GM12878 (cell line): Measurements from ENCODE around the gene GNAO1. TPM values are rescaled to one million over a fixed set of nuclear protein-coding genes. Genes with fewer than 3 reads are reported as not detected.

Experiments used
- ATAC-seq: fragments of 200-7000 bp; cut with Tn5 transposase; 3 replicates; pipeline ENCODE4 v1.9.1; 2020; ENCODE audit warnings: mild to moderate bottlenecking, moderate library complexity
- BruUV-seq: library from RNA; stranded (reverse); fragments of 400-500 nt; replicated peaks from 2 replicates; lab custom pipeline; 2021; lab: Mats Ljungman, UMichigan
- CTCF ChIA-PET: fragments of 300-600 bp; sonication (Branson Sonifier 250); formaldehyde crosslinking; extraction: SDS; loops from one replicate; lab custom pipeline; 2021; ENCODE audit warnings: inconsistent platforms; lab: Yijun Ruan, JAX
- POLR2A ChIA-PET: fragments of 350-600 bp; formaldehyde crosslinking; extraction: SDS; loops from one replicate; lab custom pipeline; 2021; ENCODE audit warnings: inconsistent platforms; lab: Charles Lee
- RAD21 ChIA-PET: fragments of 300-600 bp; sonication (Branson Sonifier 250); formaldehyde crosslinking; loops from one replicate; lab custom pipeline; 2023; ENCODE audit warnings: antibody characterized with exemption; ENCODE audit not compliant: unreplicated experiment; lab: Charles Lee
- SMC1A ChIA-PET: fragments of 300-600 bp; sonication (Branson Sonifier 250); formaldehyde crosslinking; loops from one replicate; lab custom pipeline; 2023; ENCODE audit not compliant: unreplicated experiment, uncharacterized antibody; lab: Charles Lee
- DNase-seq: peaks from one replicate; pipeline ENCODE4 v3.0.0-alpha.2; 2011; ENCODE audit warnings: low read depth, low spot score
- FAIRE-seq: peaks from 3 replicates; lab custom pipeline; 2011; peaks lifted over from hg19 to GRCh38; lab: Jason Lieb, UNC
- H2AFZ ChIP-seq: 2 replicates; pipeline ENCODE4 v1.6.0; 2011; ENCODE audit warnings: low read depth, low read length, control low read depth; ENCODE audit not compliant: control insufficient read depth
- H3K27ac ChIP-seq: 2 replicates; pipeline ENCODE4 v1.5.1; 2011; ENCODE audit warnings: control low read depth; ENCODE audit not compliant: control insufficient read depth, insufficient read depth
- H3K27me3 ChIP-seq, 2 experiments: replicated peaks in 1 of 2; 2 replicates each; pipeline versions ENCODE4 v1.6.0 to v1.6.1; 2011; ENCODE audit warnings: low read length in 1 of 2; ENCODE audit not compliant: control insufficient read depth in 2 of 2, insufficient read depth in 2 of 2
- H3K36me3 ChIP-seq, 2 experiments: 2 replicates each; pipeline ENCODE4 v1.5.1; 2011; ENCODE audit warnings: low read length in 1 of 2; ENCODE audit not compliant: control insufficient read depth in 2 of 2, insufficient read depth in 2 of 2
- H3K4me1 ChIP-seq: 2 replicates; pipeline ENCODE4 v1.6.1; 2011; ENCODE audit warnings: mild to moderate bottlenecking, low read length, moderate library complexity, mixed read lengths; ENCODE audit not compliant: control insufficient read depth, insufficient read depth
- H3K4me2 ChIP-seq: 2 replicates; pipeline ENCODE4 v1.6.0; 2011; ENCODE audit warnings: control low read depth; ENCODE audit not compliant: control insufficient read depth, insufficient read depth
- H3K4me3 ChIP-seq: fragments of 200-600 bp; sonication (generic); 2 replicates; pipeline ENCODE4 v1.5.1; 2016
- H3K79me2 ChIP-seq: 2 replicates; pipeline ENCODE4 v1.6.0; 2011; ENCODE audit warnings: low read length; ENCODE audit not compliant: control insufficient read depth, insufficient read depth
- H3K9ac ChIP-seq: 2 replicates; pipeline ENCODE4 v1.8.0; 2011; ENCODE audit warnings: low read length, control low read depth, mixed read lengths; ENCODE audit not compliant: control insufficient read depth, insufficient read depth
- H3K9me3 ChIP-seq: replicated peaks from 3 replicates; pipeline ENCODE4 v1.5.1; 2011; ENCODE audit warnings: mild to moderate bottlenecking, low read length; ENCODE audit not compliant: control insufficient read depth, insufficient read depth
- H4K20me1 ChIP-seq: 2 replicates; pipeline ENCODE4 v1.6.0; 2011; ENCODE audit not compliant: control insufficient read depth, insufficient read depth
- ATF3 ChIP-seq: IDR thresholded peaks from 2 replicates; pipeline ENCODE4 v1.6.1; 2011; ENCODE audit warnings: low read depth, mild to moderate bottlenecking, low read length, moderate library complexity, borderline replicate concordance; ENCODE audit errors: extremely low read depth
- BMI1 ChIP-seq: fragments of 450-650 bp; IDR thresholded peaks from 2 replicates; pipeline ENCODE4 v1.6.1; 2016; ENCODE audit warnings: mild to moderate bottlenecking, moderate library complexity, borderline replicate concordance
- BRCA1 ChIP-seq: IDR thresholded peaks from 2 replicates; pipeline ENCODE4 v1.6.1; 2011; ENCODE audit warnings: low read depth, low read length, improper control_type of control experiment
- HDAC2 ChIP-seq: fragments of 200-600 bp; sonication (generic); IDR thresholded peaks from 2 replicates; pipeline ENCODE4 v1.6.1; 2017
- HDAC6 ChIP-seq: fragments of 200-600 bp; sonication (generic); IDR thresholded peaks from one replicate; pipeline ENCODE4 v1.8.0; 2017; ENCODE audit warnings: antibody characterized with exemption; ENCODE audit not compliant: unreplicated experiment
- HDGF ChIP-seq: fragments of 450-650 bp; IDR thresholded peaks from 2 replicates; pipeline ENCODE4 v1.6.1; 2016; ENCODE audit warnings: antibody characterized with exemption
- MAX ChIP-seq: IDR thresholded peaks from 2 replicates; pipeline ENCODE4 v1.6.1; 2012; ENCODE audit warnings: low read depth, low read length, improper control_type of control experiment
- MLLT1 ChIP-seq: fragments of 450-650 bp; IDR thresholded peaks from 2 replicates; pipeline ENCODE4 v1.6.1; 2016; ENCODE audit warnings: mild to moderate bottlenecking
- MYC ChIP-seq: IDR thresholded peaks from 2 replicates; pipeline ENCODE4 v1.6.1; 2011; ENCODE audit warnings: mild to moderate bottlenecking, low read length, moderate library complexity, inconsistent platforms; ENCODE audit not compliant: insufficient read depth, insufficient replicate concordance, insufficient read length, severe bottlenecking
- NFYA ChIP-seq: IDR thresholded peaks from 2 replicates; pipeline ENCODE4 v1.6.1; 2011; ENCODE audit warnings: low read depth, mild to moderate bottlenecking, low read length, improper control_type of control experiment, borderline replicate concordance
- POU2F2 ChIP-seq: IDR thresholded peaks from 3 replicates; pipeline ENCODE4 v1.6.1; 2011; ENCODE audit warnings: low read depth, mild to moderate bottlenecking, low read length, borderline replicate concordance
- SMARCA5 ChIP-seq: fragments of 450-650 bp; IDR thresholded peaks from 2 replicates; pipeline ENCODE4 v1.6.1; 2017; ENCODE audit warnings: mild to moderate bottlenecking
- TAF1 ChIP-seq: IDR thresholded peaks from 2 replicates; pipeline ENCODE4 v1.6.1; 2011; ENCODE audit warnings: mild to moderate bottlenecking, low read depth, low read length, borderline replicate concordance
- YY1 ChIP-seq: IDR thresholded peaks from 2 replicates; pipeline ENCODE4 v1.6.1; 2011; ENCODE audit warnings: low read depth, mild to moderate bottlenecking, low read length
- ZNF687 ChIP-seq: fragments of 450-650 bp; IDR thresholded peaks from 2 replicates; pipeline ENCODE4 v1.6.1; 2017; ENCODE audit warnings: mild to moderate bottlenecking, moderate library complexity
- WGBS: methylation state at CpG from one replicate; pipeline ENCODE4 v1.1.6; 2016; ENCODE audit warnings: low lambda C conversion rate; ENCODE audit not compliant: insufficient replicate concordance, insufficient coverage; ENCODE audit errors: missing lambda C conversion rate; 5-methylcytosine and 5-hydroxymethylcytosine counted together
- in situ Hi-C: fragments of 300-500 bp; cut with MboI; formaldehyde crosslinking; loops from 9 replicates; pipeline ENCODE4 v1.14.3; 2018; ENCODE audit warnings: mixed read lengths
- intact Hi-C: fragments of 100-400 bp; cut with micrococcal nuclease; formaldehyde crosslinking; loops from one replicate; pipeline ENCODE4 v1.14.2; 2022; ENCODE audit not compliant: unreplicated experiment
- polyA plus RNA-seq, 11 experiments: library from polyadenylated mRNA; depleted of rRNA in 4 of 11; unstranded in 6 of 11; stranded (reverse) in 5 of 11; fragments of >200 nt; fragmentation: Nextera tagmentation in 4 of 11; fragmentation: Illumina TruSeq in 1 of 11; extraction: Ambion mirVana in 4 of 11; extraction: Trizol in 1 of 11; gene quantifications; 1 replicate in 1 of 11; 2 replicates in 10 of 11; pipeline versions ENCODE4 v1.2.1 to v1.2.3, GENCODE V29; 2011 to 2016; ENCODE audit warnings: inconsistent platforms in 2 of 11, missing spikeins in 2 of 11, low read depth in 1 of 11
- total RNA-seq, 4 experiments: library from RNA; depleted of rRNA in 3 of 4; stranded (reverse); fragments of >200 nt in 3 of 4; fragmentation: Illumina TruSeq in 1 of 4; extraction: Trizol in 1 of 4; gene quantifications; 2 replicates each; pipeline versions ENCODE4 v1.2.1 to v1.2.3, GENCODE V29; 2013 to 2021

Gene GNAO1
- total and polyA plus RNA-seq, 10 of the 15 experiments (the other 5 are each of a cell fraction or from before 2014, with no cell fraction given): 0.05 to 0.28 (median 0.14) TPM; not detected in 6

- in situ Hi-C loops: no loop called here
- Histone ChIP-seq H3K79me2 (no peaks in the 10 kb centered on the region), H4K20me1 (no peaks in the 10 kb centered on the region), H3K27ac (no peak overlapping the region), H3K4me3 (no peak overlapping the region), H3K4me1 (no peaks in the 10 kb centered on the region), H3K9me3 (no peaks in the 10 kb centered on the region), H3K27me3 (peaks cover 0 to under 1% of the 10 kb centered on the region in 2 experiments; a peak in 2 of 4 replicates), H3K4me2 (no peak overlapping the region), H2AFZ (no peak overlapping the region), H3K36me3 (no peaks in the 10 kb centered on the region), H3K9ac (no peak overlapping the region)
- no peak for DNase-seq
- 40% methylated on average over 8 of the region's 8 CpGs for WGBS
- POLR2A ChIA-PET: interaction anchor here (0.6 to 0.7 kb wide), 2 partner anchors 144 to 462 kb away, joined by 3 to 4 read pairs; no protein-coding TSS in a partner anchor
- BruUV-seq: no TSS peak
- RAD21 ChIA-PET: no interaction called here
- CTCF ChIA-PET: no interaction called here
- SMC1A ChIA-PET: no interaction called here
- no peak for ATAC-seq
- intact Hi-C loops: no loop called here
- no peak for FAIRE-seq
- TF ChIP-seq BMI1 (no peak), ATF3 (no peak), BRCA1 (no peak), NFYA (no peak), MLLT1 (no peak), YY1 (no peak), MAX (no peak), TAF1 (no peak), HDGF (no peak), HDAC2 (no peak), HDAC6 (no peak), ZNF687 (no peak), SMARCA5 (no peak), POU2F2 (no peak), MYC (no peak)
Measured at GRCh38 chr16:56298116-56298515, 106.8 kb downstream of the GNAO1 start.
